GM18867 (cell line): ENCODE results near the gene TAS2R13.

Experiments used
- ATAC-seq: cut with Tn5 transposase; IDR thresholded peaks from one replicate; pipeline ENCODE4 v1.9.1; 2021; ENCODE audit warnings: mild to moderate bottlenecking, moderate library complexity; ENCODE audit not compliant: unreplicated experiment

Gene TAS2R13, protein sequence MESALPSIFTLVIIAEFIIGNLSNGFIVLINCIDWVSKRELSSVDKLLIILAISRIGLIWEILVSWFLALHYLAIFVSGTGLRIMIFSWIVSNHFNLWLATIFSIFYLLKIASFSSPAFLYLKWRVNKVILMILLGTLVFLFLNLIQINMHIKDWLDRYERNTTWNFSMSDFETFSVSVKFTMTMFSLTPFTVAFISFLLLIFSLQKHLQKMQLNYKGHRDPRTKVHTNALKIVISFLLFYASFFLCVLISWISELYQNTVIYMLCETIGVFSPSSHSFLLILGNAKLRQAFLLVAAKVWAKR

DNA sequence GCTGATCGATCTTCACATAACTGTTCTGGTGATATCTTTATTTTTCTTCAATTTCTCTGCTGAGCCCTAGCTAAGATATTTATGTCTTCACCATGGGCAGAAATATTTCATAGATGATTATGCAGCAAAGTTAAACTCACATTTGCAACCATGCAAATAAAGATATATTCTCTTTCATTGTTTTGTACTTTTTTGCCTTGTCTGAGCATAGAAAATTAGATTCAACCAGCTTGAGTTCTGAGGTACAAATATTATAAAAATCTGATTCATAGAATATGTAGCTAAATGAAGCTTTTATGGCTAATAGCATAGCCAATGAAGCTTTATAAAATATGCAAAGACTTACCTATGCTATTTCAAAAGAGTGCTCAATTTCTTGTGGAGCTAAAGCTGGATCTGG lies at the start of gene TAS2R13:
TAS2R13 (minus strand) TSS at position 101 of the 400 bp plus-strand sequence. CDS start 264 bp downstream, outside the sequence.
- no peak for ATAC-seq

DNA sequence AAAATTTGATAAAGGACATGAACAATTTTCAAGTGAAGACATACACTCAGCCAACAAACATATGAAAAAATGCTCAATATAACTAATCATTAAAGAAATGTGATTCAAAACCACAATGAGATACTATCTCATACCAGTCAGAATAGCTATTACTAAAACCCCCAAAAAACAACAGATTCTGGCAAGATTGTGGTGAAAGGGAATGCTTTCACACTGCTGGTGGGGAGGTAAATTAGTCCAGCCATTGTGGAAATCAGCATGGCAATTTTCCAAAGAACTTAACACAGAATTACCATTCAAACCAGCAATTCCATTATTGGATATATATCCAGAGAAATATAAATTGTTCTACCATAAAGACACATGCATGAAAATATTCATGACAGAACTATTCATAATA lies 48.4 kb upstream of the TAS2R13 start:
- no peak for ATAC-seq

DNA sequence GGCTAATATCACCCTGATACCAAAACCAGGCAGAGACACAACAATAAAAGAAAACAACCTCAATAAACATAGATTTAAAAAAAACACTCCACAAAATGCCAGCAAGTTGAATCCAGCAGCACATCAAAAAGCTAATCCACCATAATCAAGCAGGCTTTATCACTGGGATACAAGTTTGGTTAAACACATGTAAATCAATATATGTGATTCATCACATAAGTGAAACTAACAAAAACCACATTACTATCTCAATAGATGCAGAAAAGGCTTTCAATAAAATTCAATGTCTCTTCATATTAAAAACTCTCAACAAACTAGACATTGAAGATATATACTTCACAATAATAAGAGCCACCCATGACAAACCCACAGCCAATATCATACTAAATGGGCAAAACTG lies 46.7 kb upstream of the TAS2R13 start:
- ATAC-seq, result no peak

DNA sequence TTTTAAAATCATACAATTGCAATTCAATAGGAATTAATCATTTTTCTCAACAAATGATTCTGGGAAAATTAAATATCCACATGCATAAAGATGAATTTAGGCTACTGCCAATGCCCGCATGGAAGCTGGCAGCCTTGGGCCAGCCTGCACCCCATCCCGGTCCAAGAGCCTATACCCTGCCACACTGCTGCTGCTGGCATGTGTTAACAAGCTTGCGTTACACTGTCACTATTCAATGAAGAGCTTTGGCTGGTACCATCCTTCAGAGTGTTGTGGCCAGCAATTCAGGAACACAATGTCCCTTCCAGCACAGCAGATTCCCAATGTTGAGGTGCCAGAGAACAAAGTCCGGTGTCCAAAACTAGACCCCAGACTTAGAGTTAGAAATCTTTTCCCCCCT lies 43.3 kb upstream of the TAS2R13 start:
- no peak for ATAC-seq

DNA sequence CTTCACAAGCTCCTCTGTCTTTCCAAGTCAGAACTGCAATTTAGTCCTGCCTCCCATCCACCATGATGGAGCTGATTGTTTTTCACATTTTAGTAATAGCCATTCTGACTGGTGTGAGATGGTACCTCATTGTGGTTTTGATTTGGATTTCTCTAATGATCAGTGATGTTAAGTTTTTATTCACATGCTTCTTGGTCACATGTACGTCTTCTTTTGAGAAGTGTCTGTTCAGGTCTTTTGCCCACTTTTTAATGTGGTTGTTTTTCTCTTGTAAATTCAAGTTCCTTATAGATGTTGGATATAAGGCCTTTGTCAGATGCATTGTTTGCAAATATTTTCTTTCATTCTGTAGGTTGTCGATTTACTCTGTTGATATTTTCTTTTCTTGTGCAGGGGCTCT lies 33.8 kb upstream of the TAS2R13 start:
- ATAC-seq, result no peak

DNA sequence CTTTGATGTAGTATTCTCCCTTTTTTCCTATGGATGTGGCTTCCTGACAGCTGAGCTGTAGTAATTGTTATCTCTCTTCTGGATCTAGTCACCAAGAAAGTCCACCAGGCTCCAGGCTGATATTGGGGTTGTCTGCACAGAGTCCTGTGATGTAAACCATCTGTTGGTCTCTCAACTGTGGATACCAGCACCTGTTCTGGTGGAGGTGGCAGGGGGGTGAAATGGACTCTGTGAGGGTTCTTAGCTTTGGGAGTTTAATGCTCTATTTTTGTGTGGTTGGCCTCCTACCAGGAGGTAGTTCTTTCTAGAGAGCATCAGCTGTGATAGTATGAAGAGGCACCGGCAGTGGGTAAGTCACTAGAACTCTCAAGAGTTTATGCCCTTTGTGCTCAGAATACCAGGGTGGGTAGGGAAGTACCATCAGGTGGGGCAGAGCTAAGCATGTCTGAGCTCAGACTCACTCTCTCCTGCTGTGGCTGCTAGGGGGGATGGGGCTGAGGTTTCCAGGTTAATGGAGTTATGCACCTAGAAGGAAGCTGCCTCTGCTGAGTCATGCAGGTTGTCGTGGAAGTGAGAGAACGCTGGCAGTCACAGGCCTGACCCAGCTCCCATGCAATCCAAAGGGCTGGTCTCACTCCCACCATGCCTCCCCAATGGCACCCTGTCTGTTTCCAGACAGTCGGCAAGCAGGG lies 32.7 kb upstream of the TAS2R13 start:
- no peak for ATAC-seq

DNA sequence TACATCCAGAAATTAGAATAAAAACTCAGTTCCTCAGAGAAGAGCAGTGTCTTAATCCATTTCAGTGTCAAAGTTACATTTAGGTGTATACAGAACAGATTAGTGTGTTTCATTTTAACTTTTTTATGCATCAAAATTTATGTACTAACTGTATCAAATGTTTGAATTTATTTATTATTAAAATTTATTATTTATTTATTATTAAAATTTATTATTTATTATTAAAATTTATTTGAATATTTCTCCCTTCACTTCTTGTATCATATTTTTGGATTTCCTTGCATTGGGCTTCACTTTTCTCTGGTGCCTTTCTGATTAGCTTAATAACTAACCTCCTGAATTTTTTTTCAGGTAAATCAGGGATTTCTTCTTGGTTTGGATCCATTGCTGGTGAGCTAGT lies 32.0 kb upstream of the TAS2R13 start:
- no peak for ATAC-seq

DNA sequence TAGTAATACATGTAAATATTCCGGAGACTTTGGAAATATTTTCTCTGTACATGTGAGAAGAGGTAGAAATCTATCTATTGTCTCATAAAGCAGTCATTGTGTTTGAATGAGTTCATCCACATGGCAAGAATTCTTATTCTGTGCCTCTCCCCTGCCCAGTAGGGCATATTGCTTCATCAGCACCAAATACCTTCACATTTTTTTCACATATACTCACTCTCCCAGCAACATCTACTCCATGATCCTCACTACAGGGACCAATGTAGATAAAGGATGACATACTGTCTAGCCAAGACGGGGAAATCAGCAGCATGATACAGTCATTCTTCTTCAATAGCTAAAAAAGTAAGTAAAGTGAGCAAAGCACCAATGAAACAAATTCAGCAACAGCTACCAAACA lies 31.0 kb upstream of the TAS2R13 start:
- no peak for ATAC-seq

DNA sequence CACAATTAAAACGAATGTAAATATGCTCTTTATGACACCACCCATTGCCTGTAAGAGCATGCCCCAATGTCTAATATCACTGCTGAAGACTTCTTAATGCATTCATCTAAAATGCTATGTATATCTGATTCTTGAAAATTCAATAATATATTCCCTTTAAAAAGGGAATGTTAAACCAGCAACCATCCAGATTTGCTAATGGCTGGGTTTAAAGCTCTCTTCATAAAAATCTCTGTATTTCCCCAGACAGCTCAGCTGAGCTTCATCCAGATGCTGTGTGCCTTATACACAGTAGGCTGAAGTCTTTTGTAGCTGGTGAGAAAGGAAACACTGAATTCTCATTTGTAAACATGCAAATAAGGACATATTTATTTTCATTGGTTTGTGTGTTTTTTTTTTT lies 29.8 kb upstream of the TAS2R13 start, which contains the start of gene TAS2R14:
TAS2R14 (minus strand) TSS at position 101 of the 400 bp plus-strand sequence; CDS start at position 45, 56 bp downstream.
- ATAC-seq, result no peak

DNA sequence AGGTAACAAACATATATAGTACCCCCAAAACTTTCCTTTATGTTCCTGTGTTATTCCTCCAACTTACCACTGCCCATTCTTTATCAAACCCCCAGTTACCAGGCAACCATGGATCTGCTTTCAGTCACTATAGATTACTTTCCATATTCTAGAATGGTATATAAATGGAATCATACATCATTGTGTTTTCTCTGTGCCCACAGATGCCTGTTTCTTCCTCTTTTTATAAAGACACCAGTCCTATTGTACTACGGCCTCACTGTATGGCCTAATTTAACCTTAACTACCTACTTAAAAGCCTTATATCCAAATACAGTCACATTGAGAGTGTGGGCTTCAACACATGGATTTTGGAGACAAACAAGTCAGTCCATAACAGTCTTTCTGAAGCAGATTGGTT lies 27.1 kb upstream of the TAS2R13 start:
- no peak for ATAC-seq

DNA sequence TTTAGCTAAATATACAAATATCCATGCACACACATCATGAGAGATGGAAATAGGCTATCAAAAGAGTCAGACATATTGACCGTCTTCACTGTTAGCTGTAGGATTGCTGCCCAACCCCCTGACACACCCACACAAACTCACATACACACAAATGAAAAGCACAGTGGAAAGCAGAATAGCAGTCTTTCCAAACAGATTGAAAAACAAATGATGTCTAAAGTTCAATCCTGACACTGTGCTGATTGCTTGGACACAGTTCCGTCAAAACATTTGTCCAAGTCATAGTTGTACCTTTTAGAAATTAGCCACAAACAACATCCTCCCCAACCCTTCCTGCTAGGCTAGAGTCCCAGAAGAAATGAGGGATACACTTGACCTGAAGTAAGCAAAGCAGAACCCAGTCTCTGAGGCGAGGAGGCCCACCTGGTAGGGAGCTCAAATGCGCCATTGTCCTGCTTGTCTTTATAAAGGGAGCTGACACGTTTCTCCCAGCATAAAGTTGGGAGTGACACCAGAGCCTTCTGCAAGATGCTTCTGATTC lies 19.5 kb upstream of the TAS2R13 start, which contains the start of gene PRH2:
PRH2 (plus strand) TSS at position 491 of the 541 bp plus-strand sequence; CDS start at position 529, 38 bp downstream.
- ATAC-seq, result no peak

DNA sequence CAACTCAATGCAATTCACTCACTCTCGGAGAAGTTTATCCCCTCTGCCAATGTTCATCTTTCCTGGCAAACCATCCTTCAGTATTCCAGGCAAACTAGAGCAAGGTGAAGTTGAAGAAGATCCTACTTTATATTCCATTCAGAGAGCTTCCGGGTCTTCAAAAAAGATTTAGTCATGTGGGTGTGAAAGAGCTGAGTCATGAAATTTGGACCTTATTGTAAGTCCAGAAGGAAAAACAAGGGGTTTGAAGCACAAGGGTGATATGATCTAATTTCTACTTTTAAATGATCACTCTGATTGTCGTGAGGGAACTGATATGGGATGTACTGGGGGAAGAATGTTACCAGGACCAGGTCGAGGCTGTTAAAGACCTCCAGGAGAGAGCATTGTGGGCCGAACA lies 16.9 kb upstream of the TAS2R13 start:
- no peak for ATAC-seq

DNA sequence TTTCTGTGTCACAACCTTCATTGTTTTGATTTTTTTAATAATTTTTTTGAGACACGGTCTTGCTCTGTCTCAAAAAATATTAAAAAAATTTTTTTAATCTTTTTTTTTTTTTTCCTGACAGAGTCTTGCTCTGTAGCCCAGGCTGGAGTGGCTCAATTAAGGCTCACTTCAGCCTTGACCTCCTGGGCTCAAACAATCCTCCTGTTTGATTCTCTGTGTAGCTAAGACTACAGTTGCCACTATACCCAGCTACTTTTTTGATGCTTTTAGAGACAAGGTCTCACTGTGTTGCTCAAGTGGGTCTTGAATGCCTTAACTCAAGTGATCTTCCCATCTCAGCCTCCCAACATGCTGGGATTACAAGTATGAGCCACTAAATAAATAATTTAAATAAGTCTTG lies 10.4 kb upstream of the TAS2R13 start:
- ATAC-seq, result no peak

DNA sequence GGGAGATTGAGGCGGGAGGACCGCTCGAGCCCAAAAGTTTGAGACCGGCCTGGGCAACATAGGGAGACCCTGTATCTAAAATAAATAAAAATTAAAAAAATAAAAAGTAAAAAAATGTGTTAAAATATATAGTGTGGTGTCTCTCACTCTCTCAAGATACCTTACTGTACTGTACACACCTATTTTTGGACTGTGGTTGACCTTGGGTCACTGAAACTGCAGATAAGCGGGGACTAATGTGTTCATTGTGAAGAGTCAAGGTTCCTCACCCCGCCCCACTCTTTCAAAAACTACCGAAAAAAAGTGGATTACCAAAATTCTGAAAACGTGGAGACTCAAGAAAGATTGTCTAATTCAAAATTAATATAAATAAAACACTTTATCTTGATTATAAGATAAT lies 1.0 kb upstream of the TAS2R13 start:
- ATAC-seq, result no peak

DNA sequence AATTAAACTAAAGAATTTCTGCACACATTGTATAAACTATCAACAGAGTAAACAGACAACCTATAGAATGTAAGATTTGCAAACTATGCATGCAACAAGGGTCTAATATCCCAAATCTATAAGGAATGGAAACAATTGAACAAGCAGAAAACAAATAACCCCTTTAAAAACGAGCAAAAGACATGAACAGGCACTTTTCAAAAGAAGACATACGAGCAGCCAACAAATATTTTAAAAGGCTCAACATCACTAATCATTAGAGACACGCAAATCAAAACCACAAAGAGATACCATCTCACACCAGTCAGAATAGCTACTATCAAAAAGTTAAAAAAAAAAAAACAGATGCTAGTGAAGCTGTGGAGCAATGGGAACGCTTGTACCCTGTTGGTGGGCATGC lies 4.7 kb downstream of the TAS2R13 start:
- no peak for ATAC-seq

DNA sequence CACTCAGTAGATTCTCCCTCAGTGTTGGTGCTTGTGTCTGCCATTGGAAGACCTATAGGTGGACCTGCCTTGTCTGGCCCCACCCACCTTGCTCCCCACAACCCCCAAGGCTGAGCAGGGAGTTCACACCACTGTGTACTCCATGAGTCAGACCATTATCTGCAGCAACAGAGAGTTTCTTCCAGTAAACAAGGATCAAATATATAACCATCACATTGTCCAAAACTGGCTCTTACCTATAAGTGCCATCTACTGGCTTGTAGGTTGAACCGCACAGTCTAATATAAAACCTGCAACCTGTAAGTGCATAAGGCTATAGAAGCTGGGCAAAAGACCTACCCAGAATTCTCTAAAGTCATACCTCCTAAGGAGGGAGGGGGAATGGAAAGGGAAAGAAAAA lies 7.9 kb downstream of the TAS2R13 start:
- no peak for ATAC-seq

DNA sequence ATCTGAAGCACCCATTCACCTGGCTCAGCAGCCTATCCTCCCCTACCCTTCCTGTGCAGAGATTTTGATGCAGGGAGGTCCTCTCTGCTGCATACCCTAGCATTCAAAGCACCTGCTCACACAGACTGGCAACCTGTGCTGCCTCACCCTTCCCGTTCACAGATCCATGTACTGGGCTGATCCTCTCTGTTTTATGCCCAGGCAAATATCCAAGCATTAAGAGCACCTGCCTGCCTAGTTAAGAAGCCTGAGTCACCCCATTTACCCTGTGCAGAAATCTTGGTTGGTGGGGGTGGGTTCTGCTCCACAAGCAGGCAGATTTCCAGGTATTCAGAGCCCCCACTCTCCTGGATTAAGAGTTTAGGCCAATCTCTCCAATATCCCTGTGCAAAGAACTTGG lies 8.4 kb downstream of the TAS2R13 start:
- ATAC-seq, result no peak

DNA sequence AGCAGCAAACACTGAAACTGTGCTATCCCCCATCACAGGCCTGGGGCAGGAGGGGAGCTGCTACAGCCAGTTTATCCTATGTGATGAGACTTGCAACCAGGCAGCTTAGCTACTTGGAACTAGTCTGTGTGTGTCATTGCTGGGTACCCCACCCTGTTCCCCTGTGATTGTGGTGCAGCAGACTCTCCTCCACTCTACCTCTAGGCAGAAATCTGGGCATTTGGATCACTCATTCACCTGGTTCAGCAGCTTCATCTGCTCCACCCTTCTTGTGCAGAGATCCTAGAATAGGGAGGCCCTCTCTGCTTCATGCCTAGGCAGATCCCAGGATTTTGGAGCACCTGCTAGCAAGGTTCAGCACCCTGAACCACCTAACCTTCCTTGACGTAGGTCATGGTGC lies 8.8 kb downstream of the TAS2R13 start:
- no peak for ATAC-seq

DNA sequence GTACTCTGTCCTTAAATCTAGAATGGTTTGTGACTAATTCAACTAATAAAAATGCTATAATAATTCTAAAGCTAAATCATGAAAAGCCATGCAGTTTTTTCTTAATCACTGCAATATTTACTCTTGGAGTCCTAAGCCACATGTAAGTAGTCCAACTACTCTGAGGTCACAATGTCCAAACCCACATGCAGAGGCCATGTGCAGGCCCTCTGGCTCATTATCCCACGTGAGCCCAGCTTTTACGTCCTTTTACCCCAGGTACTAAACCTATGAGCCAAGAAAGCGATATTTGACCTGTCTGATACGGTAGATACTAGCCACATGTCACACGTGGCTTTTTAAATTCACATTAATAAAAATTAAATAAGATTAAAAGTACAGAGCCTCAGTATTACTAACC lies 12.5 kb downstream of the TAS2R13 start:
- ATAC-seq, result no peak

DNA sequence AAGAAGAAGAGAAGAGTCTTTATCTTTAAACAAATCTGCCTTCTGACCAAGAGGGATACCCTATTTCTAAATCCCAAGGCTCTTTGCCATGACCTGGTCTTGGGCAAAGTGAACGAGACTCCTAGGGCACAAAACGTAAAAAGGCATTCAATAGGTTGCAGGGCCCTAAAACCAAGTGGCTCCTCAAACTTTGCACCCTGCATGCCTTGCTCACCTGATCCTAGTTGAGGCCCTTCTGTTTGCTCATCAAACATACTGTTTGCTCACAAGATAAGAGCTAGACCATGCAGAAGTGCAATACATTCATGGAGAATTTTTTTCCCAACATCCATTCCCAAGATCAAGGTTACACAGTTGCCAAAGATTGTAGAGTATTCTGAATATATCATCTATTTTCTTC lies 17.4 kb downstream of the TAS2R13 start:
- no peak for ATAC-seq

DNA sequence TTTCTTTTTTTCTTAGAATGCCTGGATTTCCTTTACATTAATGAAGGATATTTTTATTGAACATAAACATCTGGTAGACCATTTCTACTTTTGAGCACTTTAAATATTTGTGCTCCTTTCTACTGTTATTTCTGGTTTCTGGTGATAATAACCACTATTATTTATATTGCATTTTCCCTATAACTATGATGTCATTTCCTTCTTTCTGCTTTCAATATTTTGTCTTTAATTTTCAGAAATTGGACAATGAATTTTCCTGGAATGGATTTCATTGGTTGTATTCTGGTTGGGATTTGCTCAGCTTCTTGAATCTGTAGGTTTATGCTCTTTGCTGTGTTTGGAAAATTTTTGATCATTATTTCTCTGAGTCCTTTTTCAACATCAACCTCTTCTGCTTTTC lies 20.1 kb downstream of the TAS2R13 start:
- no peak for ATAC-seq

DNA sequence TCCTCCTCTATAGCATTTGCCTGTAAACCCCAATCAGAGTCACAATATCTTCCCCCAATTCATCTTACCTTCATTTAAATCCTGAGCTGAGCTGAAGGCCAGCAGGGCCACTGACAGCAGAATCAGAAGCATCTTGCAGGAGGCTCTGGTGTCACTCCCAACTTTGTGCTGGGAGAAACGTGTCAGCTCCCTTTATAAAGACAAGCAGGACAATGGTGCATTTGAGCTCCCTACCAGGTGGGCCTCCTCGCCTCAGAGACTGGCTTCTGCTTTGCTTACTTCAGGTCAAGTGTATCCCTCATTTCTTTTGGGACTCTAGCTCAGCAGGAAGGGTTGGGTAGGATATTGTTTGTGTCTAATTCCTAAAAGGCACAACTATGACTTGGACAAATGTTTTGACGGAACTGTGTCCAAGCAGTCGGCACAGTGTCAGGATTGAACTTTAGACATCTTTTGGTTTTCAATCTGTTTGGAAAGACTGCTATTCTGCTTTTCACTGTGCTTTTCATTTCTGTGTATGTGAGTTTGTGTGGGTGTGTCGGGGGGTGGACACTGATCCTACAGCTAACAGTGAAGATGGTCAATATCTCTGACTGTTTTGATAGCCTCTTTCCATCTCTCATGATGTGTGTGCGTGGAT lies 25.2 kb downstream of the TAS2R13 start, which contains the start of gene PRH1:
PRH1 (minus strand) TSS at position 170 of the 640 bp plus-strand sequence; CDS start at position 132, 38 bp downstream.
- no peak for ATAC-seq
